ENCODE results near the gene AOAH. TPM values are rescaled to one million over a fixed set of nuclear protein-coding genes. Genes with fewer than 3 reads are reported as not detected.

The AOAH gene
- total RNA-seq, 1 donor from 2014 or later: not detected

DNA sequence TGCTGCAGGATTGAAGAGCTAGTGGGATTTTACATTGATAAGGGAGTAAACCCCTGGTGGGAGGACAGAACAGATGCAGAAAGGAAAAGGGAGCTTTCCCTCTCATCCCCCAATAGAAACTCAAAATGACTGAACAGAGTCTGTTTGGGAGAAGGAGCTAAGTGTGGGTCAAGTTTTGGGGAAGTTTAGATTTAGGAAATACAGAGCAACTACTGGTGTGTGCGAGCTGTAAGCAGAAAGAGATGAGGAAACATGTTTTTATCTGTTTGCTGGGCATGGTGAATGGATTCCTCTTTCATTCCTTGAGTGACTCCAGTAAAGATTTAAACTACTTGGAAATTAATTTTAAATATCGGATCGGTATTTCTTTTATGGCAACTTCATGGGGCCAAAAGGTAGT lies 132.7 kb downstream of the AOAH start:
- DNase-seq (ENCODE audit: extremely low spot score, unreplicated experiment): no peak
- no peaks in the 10 kb centered on the region for H3K36me3 Mint-ChIP-seq (ENCODE audit: unreplicated experiment)
- peaks cover 6% of the 10 kb centered on the region for H3K27me3 Mint-ChIP-seq (ENCODE audit: unreplicated experiment)
- TF ChIP-seq, protein P1, sequence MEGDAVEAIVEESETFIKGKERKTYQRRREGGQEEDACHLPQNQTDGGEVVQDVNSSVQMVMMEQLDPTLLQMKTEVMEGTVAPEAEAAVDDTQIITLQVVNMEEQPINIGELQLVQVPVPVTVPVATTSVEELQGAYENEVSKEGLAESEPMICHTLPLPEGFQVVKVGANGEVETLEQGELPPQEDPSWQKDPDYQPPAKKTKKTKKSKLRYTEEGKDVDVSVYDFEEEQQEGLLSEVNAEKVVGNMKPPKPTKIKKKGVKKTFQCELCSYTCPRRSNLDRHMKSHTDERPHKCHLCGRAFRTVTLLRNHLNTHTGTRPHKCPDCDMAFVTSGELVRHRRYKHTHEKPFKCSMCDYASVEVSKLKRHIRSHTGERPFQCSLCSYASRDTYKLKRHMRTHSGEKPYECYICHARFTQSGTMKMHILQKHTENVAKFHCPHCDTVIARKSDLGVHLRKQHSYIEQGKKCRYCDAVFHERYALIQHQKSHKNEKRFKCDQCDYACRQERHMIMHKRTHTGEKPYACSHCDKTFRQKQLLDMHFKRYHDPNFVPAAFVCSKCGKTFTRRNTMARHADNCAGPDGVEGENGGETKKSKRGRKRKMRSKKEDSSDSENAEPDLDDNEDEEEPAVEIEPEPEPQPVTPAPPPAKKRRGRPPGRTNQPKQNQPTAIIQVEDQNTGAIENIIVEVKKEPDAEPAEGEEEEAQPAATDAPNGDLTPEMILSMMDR (IDR thresholded peaks at IDR 0.05): no peak
- no peaks in the 10 kb centered on the region for H3K4me1 Mint-ChIP-seq (ENCODE audit: unreplicated experiment)
- peaks cover 7% of the 10 kb centered on the region for H3K9me3 Mint-ChIP-seq (ENCODE audit: unreplicated experiment)
- H3K4me3 Mint-ChIP-seq (ENCODE audit: unreplicated experiment): no peak overlapping the region
- H3K27ac Mint-ChIP-seq (ENCODE audit: unreplicated experiment): no peak overlapping the region

DNA sequence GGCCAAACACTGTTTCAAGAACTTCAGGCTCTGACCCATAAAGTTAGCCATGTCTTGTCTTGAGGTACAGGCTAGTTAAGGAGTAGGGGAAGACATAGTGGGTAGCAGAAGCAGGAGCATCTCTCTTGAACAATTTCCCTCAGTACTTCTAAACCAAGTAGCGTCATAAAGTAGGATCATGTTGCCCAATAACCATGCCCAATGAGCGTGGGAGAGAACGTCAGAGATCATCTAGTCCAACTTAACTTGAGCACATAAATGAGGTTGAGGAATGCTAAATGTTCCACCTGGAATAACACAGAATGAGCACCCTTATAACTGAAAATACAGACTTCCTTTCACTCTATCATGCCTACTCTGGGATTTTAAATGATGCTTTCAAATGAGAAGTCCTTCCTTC lies 134.9 kb downstream of the AOAH start:
- TF ChIP-seq, protein P1 (IDR thresholded peaks at IDR 0.05): no peak
- no peak for DNase-seq (ENCODE audit: extremely low spot score, unreplicated experiment)
- Mint-ChIP-seq H3K4me1 (ENCODE audit: unreplicated experiment) (no peaks in the 10 kb centered on the region), H3K9me3 (ENCODE audit: unreplicated experiment) (peaks cover 7% of the 10 kb centered on the region), H3K27me3 (ENCODE audit: unreplicated experiment) (peaks cover 18% of the 10 kb centered on the region), H3K36me3 (ENCODE audit: unreplicated experiment) (no peaks in the 10 kb centered on the region), H3K4me3 (ENCODE audit: unreplicated experiment) (no peak overlapping the region), H3K27ac (ENCODE audit: unreplicated experiment) (no peak overlapping the region)

- H3K9me3 Mint-ChIP-seq (ENCODE audit: unreplicated experiment): peaks cover 9% of the 10 kb centered on the region
- no peak overlapping the region for H3K4me3 Mint-ChIP-seq (ENCODE audit: unreplicated experiment)
- no peak for DNase-seq (ENCODE audit: extremely low spot score, unreplicated experiment)
- H3K36me3 Mint-ChIP-seq (ENCODE audit: unreplicated experiment): no peaks in the 10 kb centered on the region
- no peaks in the 10 kb centered on the region for H3K4me1 Mint-ChIP-seq (ENCODE audit: unreplicated experiment)
- H3K27ac Mint-ChIP-seq (ENCODE audit: unreplicated experiment): no peak overlapping the region
- TF ChIP-seq, protein P1 (IDR thresholded peaks at IDR 0.05): no peak
- peaks cover 20% of the 10 kb centered on the region for H3K27me3 Mint-ChIP-seq (ENCODE audit: unreplicated experiment)
These were observed 141.0 kb downstream of the AOAH start for GRCh38 chr7:36583318-36583717.

DNA sequence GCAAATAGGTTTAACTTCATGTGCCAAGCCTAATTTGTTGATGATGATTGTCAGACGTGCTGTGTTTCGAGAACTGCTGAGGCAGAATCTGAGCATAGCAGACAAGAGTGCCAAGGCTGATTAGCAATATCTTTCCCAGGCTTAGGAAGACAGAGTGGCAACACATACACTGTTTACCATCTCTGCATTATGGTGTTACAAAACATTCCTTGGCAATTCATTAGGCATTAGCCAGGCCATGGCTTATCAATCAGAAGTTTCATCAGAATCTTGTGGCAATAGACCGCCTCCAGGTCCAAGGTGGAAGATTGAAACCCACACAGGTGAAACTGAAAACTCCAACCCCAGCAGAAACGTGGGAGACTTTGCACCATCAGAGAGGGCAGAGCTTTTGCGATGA lies 148.5 kb downstream of the AOAH start:
- Mint-ChIP-seq H3K4me3 (ENCODE audit: unreplicated experiment) (no peak overlapping the region), H3K4me1 (ENCODE audit: unreplicated experiment) (no peaks in the 10 kb centered on the region), H3K36me3 (ENCODE audit: unreplicated experiment) (no peaks in the 10 kb centered on the region), H3K27ac (ENCODE audit: unreplicated experiment) (no peak overlapping the region), H3K9me3 (ENCODE audit: unreplicated experiment) (peaks cover 16% of the 10 kb centered on the region), H3K27me3 (ENCODE audit: unreplicated experiment) (peaks cover 28% of the 10 kb centered on the region)
- TF ChIP-seq, protein P1 (IDR thresholded peaks at IDR 0.05): no peak
- no peak for DNase-seq (ENCODE audit: extremely low spot score, unreplicated experiment)

DNA sequence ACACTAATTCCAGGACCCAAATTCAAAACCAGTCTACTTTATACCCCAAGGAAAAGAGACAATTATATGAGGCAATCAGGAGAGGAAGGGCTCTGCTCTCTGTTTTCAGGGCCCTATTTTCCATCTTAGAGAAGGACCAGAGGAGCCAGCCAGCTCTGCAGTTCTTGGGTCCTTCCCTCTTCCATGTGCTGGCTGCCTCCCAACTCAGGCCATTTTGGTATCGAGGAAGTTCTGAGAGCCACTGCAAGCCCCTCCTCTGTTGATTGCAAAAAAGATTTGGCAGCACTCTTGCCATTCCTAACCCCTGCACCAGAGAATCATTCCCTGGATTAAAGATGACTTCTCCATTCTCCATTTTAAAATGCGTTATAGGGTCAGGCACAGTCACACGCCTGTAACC lies 151.2 kb downstream of the AOAH start:
- no peak overlapping the region for H3K4me3 Mint-ChIP-seq (ENCODE audit: unreplicated experiment)
- TF ChIP-seq, protein P1 (IDR thresholded peaks at IDR 0.05): no peak

More for the DNA sequence above, 151.2 kb downstream of the AOAH start:
- Mint-ChIP-seq H3K36me3 (ENCODE audit: unreplicated experiment) (no peaks in the 10 kb centered on the region), H3K9me3 (ENCODE audit: unreplicated experiment) (peaks cover 7% of the 10 kb centered on the region), H3K4me1 (ENCODE audit: unreplicated experiment) (no peaks in the 10 kb centered on the region), H3K27ac (ENCODE audit: unreplicated experiment) (no peak overlapping the region), H3K27me3 (ENCODE audit: unreplicated experiment) (peaks cover 28% of the 10 kb centered on the region)
- no peak for DNase-seq (ENCODE audit: extremely low spot score, unreplicated experiment)
